HL-60/S4 treated with phorbol 12-myristate 13-acetate at 8.2 ng/mL for 4 days and 3 days (cell line): ENCODE data around the gene APCDD1L.

ENCODE experiments used
- in situ Hi-C: fragments of 300-500 bp; cut with MboI; formaldehyde crosslinking; loops from 2 replicates; pipeline ENCODE4 v1.15.0; 2022; ENCODE audit warnings: low sequenced_read_pairs

APCDD1L gene

DNA sequence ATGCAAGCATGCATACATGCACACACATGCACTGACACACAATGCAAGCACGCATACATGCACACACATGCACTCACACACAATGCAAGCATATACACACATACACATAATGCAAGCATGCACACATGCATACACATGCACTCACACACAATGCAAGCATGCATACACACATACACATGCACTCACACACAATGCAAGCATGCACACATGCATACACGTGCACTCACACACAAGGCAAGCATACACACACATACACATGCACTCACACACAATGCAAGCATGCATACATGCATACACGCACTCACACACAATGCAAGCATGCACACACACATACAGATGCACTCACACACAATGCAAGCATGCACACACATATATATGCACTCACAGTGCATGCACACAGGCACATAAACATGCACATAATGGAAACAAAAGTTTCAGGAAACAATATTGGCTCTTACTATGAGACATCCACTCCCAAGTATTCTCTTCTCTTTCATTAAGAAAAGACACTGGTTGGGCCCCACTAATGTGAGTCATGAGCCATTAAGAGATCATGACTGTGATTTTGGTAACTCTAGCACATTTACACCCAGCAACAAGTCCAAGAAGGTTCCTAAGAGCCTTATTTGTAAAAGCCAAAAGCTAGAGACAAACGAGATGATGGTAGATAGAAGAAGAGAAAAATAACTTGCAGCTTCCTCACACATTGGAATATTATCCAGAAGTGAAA is 22.2 kb downstream of the APCDD1L start:
- in situ Hi-C loops = no loop called here

DNA sequence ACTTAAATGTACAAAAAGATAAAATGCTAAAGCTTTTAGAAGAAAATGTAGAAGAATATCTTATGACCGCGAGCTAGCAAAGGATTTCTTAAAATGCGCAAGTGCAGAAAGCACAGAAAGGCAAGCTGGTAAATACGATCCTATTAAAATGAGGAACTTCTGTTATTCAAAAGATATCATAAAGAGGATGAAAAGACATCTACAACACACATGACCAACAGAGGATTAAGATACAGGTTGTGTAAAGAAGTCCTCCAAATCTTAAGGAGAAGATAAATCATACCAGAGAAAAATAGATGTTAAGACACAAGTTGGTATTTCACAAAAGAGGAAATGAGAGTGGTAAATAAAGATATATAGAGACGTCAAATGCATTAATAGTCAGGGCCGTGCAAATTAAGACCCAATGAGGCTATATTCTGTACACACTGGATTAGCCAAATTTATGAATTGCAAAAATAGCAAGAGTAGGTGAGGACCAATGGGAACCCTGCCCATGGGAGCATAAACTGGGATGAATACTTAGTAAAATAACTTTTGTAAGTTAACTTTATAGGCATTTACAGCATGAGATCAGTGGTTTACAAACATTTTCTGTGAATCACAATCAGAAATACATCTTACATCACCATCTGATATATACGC is 23.0 kb downstream of the APCDD1L start:
- in situ Hi-C loops = no loop called here

DNA sequence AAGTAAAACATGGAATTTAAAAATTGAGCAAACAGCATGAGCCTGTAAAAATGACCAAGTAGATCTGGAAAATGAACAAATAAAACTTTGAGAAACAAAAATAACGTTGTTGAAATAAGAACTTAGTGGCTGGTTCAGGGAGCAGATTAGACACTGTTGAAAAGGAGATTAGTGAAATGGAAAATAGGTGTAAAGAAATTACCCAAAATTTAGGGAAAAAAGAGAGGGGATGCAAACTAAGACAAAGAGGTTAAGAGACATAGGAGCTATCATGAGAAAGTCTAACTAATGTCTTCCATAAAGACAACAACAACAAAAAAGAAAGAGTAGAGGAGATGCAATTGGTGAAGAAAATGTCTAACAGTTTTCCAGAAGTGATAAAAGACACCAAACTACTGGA is 29.0 kb downstream of the APCDD1L start:
- in situ Hi-C loops = no loop called here

DNA sequence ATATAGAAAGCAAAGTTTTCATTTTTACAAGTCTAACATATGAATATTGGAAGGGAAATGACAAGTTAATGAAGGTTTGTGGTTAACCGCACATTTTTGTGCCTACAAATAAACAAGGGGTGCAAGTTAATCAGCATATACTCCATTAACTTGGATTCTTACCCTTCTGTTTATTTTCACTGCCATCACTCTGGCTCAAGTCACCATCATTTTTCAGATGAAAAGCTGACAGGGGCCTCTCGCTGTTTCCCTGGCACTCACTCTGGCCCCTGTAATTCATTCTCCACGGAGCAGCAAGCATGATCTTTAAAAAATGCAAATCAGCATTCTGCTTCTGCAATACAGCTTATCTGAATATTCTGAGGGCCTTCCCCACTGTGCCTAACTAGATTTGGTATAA is 29.8 kb downstream of the APCDD1L start:
- in situ Hi-C loops = no loop called here

DNA sequence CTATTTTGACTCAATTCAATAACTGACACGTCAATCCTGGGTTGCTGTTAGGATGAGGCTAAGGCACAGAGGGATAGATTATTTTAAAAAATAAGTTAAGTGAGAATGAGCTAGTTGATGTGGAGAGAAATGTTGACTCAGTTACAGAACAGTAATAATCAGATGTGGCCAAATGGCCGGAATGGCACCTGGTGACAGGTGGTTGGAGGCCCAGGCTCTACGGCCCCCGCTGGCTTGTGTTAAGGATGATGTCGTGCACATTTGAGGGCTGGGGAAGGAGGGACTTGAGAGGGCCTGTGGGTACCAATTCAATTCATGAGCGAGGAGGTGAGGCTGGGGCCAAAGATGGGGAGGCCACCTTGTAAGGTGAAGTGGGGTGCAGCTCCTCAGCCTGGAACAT is 31.7 kb downstream of the APCDD1L start:
- in situ Hi-C loops = no loop called here

DNA sequence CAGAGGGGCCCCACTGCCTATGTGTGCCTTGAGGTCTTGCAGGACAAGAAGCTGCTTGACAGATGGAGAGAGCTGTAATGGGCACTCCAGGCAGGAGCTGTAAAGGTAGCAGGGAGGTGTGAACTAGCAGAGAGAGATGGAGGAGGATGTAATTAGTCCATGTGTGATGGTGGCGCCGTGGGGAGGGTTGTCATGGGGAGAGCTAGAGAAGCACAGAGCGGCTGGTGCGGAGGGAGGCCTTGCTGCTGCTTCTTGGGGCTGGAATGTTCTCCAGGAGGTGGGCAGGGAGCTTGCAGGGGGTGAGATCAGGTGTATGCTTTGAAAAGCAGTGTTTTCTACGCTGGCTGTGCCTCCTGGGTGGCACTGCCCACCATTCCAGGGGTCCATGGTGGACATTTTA is 32.1 kb downstream of the APCDD1L start:
- in situ Hi-C loops = no loop called here

DNA sequence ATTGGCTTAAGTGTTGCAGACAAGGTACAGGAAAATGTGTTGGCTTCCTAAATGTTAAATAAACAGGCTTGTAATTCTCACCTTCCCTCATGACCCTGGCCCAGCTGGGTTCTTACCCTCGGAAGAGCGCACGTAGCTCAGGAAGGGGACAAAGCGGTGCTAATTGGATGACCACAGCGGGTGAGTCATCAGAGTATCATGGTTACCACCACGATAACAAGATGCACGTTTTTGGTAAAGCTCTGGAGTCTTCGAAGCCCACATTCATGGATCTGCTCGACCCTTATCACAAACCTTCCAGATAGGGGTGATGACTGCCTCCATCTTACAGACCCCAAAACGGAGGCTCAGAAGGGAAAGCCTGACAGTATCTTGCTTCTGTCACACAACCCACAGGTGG is 32.8 kb downstream of the APCDD1L start:
- in situ Hi-C loops = no loop called here

DNA sequence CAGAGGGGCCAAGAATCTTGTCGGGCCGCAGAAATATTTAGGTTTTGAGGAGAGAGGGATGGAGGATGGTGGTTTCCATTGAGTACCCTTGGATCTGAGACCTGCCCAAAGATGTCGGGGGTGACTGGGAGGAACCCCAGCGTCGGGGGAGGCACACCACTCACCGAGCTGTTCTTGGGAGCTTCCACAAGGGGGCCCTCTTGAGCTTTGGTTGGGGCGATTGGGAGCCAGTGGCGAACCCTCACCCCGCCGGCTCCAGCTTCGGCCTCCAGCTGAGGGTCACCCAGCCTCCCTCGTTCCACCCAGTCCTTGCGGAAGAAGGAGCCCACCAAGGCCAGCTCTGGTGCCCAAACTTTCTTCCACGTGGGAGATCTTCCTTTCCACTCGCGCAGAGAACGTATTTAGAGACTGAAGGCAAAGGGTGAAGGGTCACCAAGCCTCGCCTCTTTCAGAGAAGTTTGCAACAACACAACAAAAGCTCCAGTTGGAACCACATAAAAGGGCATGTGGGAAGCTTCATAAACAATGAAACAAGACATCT is 33.6 kb downstream of the APCDD1L start:
- in situ Hi-C loops = no loop called here

DNA sequence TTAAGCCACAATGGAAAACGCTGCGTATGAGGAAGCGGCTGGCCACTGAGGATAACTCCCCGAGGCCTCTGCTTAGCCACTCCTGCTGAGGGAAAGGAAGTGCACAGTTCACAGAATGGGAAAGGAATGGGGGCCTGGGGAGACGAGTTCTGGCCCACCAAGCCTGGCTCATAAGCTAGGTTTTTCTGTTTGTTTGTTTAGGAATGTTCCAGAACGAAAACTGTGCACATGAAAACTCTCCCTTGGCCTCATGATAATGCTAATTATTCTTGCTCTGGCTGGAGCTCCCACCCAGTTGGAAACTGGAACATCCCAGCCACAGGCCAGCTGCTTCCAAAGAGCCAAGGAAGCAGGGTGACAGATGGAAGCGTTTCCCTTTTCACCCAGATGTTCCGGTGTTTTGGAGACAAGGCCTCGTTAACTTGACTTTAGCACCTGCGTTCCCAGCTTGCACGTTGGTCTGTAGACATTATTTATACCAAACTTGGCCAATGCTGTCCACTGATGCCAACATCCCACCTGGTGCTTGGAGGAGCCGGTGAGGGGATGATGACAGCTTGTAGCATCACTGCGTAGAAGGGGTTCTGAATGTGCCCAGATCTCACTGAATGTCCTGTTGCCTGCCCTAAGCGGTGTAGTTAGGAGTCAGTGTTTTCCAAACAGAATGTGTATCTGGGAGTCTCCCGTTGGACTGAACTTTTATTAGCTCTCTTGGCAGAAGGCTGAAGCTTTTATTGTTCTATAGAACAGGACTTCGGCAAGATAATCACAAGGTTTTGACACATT is 34.5 kb downstream of the APCDD1L start:
- in situ Hi-C loops = no loop called here

DNA sequence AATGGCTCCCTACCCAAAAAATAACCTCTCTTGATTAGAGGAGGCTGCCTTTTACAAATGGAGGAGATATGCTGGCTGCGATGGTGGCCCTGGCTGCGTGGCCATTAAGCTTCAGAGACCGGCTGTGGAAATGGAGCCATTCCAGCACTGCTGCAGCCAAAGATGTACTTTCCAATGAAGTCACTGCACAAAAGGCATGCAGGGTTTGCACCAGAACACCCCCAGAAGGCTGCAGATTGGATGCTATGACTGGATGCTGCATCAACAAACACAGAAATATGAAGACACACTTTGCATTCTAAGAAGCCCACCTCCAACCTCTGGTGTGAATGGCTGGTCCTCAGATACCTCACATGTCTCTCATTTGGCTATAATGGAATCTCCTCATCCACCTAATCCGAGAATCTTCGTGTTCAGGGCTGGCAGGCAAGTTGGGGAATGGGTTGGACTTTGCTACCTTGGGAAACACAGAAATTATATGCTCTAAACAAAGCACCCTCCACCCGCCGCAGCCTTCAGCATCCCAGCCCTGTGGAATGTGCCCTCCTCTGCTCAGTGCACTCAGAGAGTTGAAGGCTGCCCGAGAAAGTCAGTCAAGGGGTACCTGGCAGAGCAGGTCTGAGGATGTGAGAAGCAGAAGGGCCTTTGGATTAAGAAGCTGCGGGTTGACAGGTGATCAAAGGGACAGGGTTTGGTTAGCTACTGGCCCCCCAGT is 35.3 kb downstream of the APCDD1L start:
- in situ Hi-C loops = no loop called here

DNA sequence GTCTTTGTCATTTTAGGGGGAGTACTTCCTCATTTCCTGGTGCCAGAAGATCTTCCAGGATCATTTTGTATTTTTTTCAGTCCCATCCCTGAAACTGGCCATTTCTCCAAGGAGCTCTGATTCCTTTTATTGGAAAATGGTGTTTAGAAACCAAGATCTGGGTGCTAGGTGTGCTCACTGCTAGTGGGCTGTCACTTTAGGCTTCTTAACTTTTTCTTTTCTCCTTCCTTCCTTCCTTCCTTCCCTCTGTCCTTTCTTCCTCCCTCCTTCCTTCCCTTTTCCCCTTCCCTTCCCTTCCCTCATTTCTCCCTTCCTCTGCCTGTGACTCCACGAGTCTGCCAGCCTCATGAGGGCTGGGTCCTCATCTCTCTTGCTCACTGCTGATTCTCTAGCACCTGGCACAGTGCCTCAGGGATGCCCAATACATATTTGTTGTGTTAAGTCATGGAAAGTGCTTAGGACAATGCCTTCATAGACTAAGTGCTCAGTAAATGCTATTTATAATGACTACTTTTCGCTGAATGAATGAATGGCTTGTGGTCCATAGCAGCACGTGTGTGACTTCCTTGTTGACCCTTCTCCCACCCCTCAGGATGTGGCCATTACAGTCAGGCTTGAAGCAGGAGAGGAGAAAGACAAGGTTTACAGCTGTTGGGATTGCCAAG is 36.9 kb downstream of the APCDD1L start:
- in situ Hi-C loops = no loop called here

DNA sequence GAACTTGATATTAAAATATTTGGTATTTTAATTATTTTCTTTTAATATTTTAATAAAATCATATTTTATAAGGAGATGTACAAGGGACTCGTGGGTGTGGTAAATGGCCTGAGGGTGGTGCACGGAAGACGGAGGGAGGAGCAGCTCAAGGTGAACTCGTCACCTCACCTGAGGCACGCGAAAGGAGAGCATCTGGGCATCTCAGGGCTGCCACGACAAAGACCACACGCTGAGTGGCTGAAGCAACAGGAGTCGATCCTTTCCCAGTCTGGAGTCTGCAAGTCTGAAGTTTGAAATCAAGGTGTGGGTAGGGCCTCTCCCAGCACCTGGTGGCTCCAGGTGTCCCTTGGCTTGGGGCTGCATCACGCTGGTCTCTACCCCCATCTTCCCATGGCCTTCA is 39.7 kb downstream of the APCDD1L start:
- in situ Hi-C loops = no loop called here

DNA sequence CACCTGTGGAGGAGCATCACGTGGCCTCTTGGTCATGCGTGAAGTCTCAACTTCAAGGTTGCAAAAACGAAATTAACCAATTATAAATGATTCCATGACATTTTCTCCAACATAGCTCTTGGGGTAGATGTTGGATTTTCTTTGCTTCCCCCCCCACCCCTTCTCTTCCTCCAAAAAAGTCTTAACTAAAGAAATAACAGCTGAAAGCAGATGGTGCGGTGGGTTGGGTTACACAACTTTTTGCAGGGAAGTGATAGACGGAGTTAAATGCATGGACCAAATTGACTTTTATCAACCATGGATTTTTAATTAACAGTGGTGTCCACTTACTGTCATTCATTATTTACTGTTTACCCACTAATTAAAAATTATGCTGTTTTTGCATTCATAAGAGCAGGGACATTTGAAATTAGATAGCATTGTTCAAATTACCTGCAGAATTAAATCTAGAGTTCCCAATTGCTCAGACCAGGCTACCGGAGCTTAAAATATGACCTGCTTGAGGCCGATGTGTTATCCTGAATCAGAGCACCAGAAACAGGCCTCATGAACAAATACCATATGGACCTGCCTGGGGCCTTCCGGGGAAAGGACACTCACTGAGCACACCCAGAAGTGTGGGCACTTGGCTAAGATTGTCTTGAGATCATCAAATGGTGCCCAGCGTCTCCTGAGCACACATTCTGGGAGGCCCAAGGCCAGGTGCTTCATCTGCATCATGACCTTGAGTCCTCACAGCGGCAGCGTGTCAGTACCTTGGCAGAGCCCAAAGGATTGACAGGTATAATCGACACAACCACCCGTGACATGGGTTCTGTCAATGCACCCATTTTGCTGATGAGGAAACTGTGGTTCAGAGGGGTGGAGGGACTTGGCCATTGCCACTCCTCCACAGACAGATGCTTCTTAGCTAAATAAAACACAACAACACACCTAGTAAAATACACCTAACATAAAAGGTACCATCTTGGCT is 41.5 kb downstream of the APCDD1L start:
- in situ Hi-C loops = no loop called here

DNA sequence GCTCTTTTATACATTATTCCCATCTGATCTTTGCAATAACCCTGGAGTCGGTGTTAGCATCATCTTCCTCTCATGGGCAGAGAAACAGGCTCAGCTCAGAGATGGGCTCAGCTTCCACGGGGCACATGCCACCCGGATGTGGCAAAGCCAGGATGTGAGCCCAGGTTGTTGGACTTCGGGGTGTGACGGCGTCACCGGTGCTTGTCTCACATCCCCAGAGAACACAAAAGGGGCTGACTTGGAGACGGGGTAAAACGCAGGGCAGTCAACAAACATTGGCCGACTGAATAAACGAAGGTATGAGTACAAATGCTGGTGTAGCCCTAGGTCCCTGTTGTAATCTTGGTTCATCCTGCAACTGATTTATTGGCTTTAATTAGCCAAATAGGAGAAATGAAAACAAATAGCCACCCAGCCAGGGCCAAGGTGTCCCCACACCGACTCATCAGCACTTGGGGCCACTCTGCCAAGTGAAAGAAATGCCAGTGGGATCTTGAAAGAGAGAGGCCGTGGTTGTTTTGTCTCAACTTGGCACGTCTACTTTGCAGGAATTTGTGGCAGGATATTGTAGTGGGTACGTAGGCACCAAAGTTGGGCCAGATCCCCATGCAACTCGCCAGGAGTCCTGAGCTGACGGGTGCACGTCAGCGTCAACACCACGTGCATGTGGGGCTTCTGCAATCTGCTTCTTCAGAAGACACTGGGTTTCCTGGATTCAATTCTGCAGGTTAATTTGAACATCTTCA is 42.8 kb downstream of the APCDD1L start:
- in situ Hi-C loops = no loop called here

DNA sequence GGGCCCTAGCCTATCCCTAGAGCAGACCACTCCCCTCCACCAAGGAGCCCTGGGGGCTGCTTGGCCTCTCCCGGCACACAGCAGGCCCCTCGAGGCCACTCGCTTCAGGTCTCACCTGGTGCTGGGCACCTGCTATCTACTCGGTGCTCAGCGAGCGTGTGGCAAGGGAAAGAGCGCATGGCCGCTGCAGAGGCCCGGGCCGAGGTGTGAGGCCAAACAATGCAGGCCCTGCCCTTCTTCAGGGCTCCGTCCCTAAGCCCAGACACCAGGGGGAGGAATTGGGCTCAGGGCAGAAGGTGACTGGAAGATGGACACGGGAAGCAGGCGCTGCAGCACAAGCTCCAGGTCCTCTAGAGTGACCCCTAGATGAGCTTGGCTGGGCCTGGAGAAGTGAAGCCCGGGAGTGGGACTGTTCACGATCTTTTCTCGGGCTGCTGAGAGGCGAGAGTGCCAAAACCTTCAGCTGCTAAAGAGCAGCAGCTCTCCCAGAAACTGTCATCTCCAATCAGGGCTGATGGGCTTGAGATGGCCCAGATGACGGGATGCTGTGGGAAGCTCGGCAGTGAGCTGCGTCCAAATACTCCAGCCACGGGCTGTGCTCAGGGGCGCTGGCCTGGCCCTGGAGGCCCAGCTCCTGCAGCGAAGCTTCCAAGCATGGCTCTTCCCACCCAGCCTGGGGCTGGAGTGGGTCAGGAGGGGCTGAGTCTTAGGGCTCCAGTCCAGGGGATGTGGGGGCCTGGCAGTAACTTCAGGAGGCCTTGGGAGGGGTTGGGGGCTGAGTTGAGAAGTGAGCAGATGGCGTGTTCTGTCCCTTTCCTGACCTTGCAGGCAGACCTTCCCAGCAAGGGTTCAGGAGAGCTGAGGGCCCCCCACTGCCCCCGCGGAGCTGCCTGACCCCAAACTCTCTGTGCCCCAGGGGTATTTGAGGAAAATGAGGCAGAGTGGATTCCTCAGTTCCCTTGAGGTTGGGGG is 43.7 kb downstream of the APCDD1L start:
- in situ Hi-C loops = no loop called here

DNA sequence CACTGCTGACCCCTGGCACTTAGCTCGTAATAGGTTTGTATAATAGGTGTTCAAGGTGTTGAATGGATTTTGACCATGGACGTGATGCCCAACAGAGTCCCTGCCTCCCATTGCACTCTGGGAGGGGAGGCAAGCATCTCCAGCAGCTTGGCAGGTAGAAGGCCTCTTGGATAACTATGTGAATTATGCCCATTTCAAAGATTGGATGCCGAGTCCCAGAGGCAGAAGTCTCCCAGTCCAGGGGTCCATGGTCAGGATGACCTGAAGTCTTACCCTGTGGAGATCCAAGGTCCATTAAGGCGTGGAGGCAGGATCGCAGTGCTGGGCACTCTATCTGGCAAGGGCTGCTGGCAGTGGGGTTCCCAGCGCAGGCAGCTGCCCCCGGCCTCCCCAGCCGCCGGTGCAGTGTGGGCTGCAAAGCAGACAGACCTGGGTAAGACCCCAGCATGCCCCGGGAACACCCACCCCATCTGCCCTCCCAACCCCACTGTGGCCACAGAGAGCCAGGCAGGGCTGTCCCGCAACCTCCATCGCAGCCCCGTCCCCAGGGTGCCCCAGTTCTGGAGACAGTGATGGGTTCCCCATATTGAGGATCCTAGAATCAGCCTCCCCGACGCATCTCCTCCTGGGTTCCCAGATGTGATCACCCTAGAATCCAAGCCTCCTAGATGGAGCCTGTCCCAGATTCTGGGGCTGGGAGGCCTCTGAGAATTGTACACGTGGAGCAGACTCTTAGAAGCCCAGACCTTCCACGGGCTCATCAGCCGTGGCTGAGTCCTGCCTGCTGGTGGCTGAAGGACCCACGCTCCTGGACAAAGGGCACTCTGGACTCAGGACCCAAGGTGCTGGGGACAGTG is 44.6 kb downstream of the APCDD1L start:
- in situ Hi-C loops = no loop called here

DNA sequence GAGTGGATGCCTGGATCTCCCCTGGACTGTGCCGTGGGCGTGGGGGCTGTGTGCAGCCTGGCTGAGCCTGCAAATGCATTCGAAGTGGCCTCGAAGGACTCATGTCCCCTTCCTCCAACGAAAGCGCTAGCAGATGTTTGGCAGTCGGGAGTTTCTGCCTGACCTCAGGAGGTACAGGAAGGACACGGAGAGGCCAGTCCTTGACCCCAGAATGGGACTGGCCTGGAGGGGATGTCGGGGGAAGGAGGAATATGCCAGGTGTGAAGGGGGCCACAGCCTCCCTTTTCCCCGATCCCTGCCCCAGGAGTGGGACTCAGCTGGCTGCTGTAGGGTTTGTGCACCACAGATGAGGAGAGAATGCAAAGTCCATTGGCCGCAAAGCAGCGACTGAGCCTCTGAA is 45.6 kb downstream of the APCDD1L start:
- in situ Hi-C loops = no loop called here
